CD4-positive, alpha-beta memory T cell (primary cell): Measurements from ENCODE around the gene FKBP14. TPM values are rescaled to one million over a fixed set of nuclear protein-coding genes. Genes with fewer than 3 reads are reported as not detected.

Experiments used
- CTCF ChIA-PET: fragments of 350-600 bp; sonication (Branson Sonifier 250); formaldehyde crosslinking; loops from one replicate; lab custom pipeline; 2021; ENCODE audit warnings: inconsistent platforms; ENCODE audit not compliant: partially characterized antibody; lab: Charles Lee
- POLR2A ChIA-PET: fragments of 350-600 bp; sonication (Branson Sonifier 250); formaldehyde crosslinking; loops from one replicate; lab custom pipeline; 2021; ENCODE audit not compliant: partially characterized antibody; lab: Charles Lee
- DNase-seq, 5 donors: peaks; one replicate each; pipeline versions ENCODE4 v3.0.0 to v3.0.0-alpha.2; 2020 to 2022; ENCODE audit warnings: mixed read lengths in 1 of 5
- H3K27ac ChIP-seq: one replicate; pipeline ENCODE4 v1.7.0; 2013; ENCODE audit warnings: low read depth, low read length
- H3K27me3 ChIP-seq: 2 replicates; pipeline ENCODE4 v1.7.0; 2013; ENCODE audit warnings: mild to moderate bottlenecking, low read length, moderate library complexity; ENCODE audit not compliant: insufficient read depth
- H3K36me3 ChIP-seq: 2 replicates; pipeline ENCODE4 v1.7.0; 2013; ENCODE audit warnings: mild to moderate bottlenecking, low read length, moderate library complexity; ENCODE audit not compliant: insufficient read depth
- H3K4me1 ChIP-seq: 2 replicates; pipeline ENCODE4 v1.7.0; 2013; ENCODE audit warnings: mild to moderate bottlenecking, low read length, moderate library complexity; ENCODE audit not compliant: insufficient read depth
- H3K4me3 ChIP-seq, 2 donors: one replicate each; pipeline ENCODE4 v1.7.0; 2013; ENCODE audit warnings: low read length in 2 of 2, mild to moderate bottlenecking in 1 of 2
- H3K9me3 ChIP-seq, 2 donors: one replicate each; pipeline ENCODE4 v1.7.0; 2013; ENCODE audit warnings: low read length in 2 of 2, control low read depth in 1 of 2; ENCODE audit not compliant: control insufficient read depth in 1 of 2
- H3K27ac Mint-ChIP-seq, 7 donors: one replicate each; pipeline ENCODE4 v1.8.0; 2020 to 2021; ENCODE audit warnings: mixed read lengths in 7 of 7, mild to moderate bottlenecking in 6 of 7, inconsistent platforms in 3 of 7, moderate library complexity in 3 of 7
- H3K27me3 Mint-ChIP-seq, 2 donors: one replicate each; pipeline ENCODE4 v1.8.0; 2020 to 2021; ENCODE audit warnings: mixed read lengths in 2 of 2
- H3K36me3 Mint-ChIP-seq, 2 donors: one replicate each; pipeline ENCODE4 v1.8.0; 2020 to 2021; ENCODE audit warnings: mixed read lengths in 2 of 2, inconsistent platforms in 1 of 2, mild to moderate bottlenecking in 1 of 2
- H3K4me1 Mint-ChIP-seq, 4 donors: one replicate each; pipeline ENCODE4 v1.8.0; 2020 to 2021; ENCODE audit warnings: mixed read lengths in 4 of 4, mild to moderate bottlenecking in 1 of 4
- H3K4me3 Mint-ChIP-seq, 8 donors: one replicate each; pipeline ENCODE4 v1.8.0; 2020 to 2021; ENCODE audit warnings: mixed read lengths in 8 of 8, mild to moderate bottlenecking in 7 of 8, moderate library complexity in 6 of 8, inconsistent platforms in 3 of 8
- H3K9me3 Mint-ChIP-seq, 8 donors: one replicate each; pipeline ENCODE4 v1.8.0; 2020 to 2021; ENCODE audit warnings: mixed read lengths in 8 of 8, mild to moderate bottlenecking in 5 of 8, inconsistent platforms in 3 of 8, moderate library complexity in 1 of 8
- intact Hi-C: fragments of 100-400 bp; cut with micrococcal nuclease; formaldehyde crosslinking; loops from one replicate; pipeline ENCODE4 v1.15.1; 2023
- polyA plus RNA-seq, 2 donors: library from polyadenylated mRNA; unstranded; fragments of 300-500 nt; fragmentation: Illumina TruSeq; gene quantifications; one replicate each; pipeline ENCODE4 v1.2.3, GENCODE V29; 2021
- total RNA-seq, 2 experiments: library from RNA; stranded (reverse); gene quantifications; one replicate each; pipeline ENCODE4 v1.2.3, GENCODE V29; 2021

The FKBP14 gene
- total and polyA plus RNA-seq, 4 experiments from 2014 or later, result 1.6 to 6.3 (median 4.6) TPM

DNA sequence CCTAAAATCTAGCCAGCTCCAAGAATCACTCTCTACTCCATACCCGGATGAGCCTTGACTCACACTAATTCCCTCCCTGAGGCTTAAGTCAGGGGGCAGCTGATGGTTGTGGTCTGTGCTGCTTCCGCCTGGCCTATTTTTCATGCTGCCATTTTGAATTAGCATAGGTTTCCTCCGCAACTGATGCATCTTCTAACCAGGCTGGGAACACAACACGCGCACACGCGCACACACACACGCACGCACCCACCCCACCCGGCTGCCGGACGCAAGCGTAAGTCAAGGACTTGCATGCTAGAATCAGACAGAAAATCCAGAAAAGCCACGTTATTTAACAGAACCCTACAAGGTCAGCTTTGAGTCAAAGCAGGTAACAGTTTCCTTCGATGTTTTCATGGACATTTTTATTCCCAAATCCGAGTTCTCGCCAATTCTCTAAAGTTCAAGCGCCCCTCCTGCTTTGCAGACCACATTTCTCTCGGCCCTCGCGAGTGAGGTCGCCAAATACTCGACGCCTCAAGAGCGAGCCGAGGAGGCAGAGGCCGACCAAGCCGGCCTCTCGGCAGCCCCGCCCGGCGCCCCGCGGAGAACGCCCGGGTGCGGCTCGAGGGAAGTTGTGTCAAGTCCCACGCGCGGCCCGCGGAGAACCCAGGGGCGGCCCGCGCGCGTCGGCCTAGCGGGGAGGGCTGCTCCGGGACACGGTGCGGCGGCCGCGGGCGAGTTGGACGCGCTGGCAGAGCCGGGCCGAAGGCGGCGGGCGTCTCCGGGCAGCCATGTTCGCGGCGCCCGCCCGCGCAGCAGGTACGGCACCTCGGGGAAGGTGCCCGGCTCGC lies 37.9 kb downstream of the FKBP14 start:
- peaks cover 2 to 21% (median 17%) of the 10 kb centered on the region in 8 donors for H3K9me3 Mint-ChIP-seq
- peak overlapping the region; percentile 61 to 86 (median 82) for H3K4me3 Mint-ChIP-seq
- no peaks in the 10 kb centered on the region for H3K9me3 ChIP-seq
- peak overlapping the region in 4 of 7 donors; percentile 44 to 68 (median 58) for H3K27ac Mint-ChIP-seq
- peak overlapping the region in 1 of 2 donors; percentile 49 for H3K4me3 ChIP-seq
- H3K27me3 ChIP-seq, result peaks cover 5% of the 10 kb centered on the region
- DNase-seq, result peak; percentile 7 to 38 (median 24)
- H3K27ac ChIP-seq, result no peak overlapping the region
- POLR2A ChIA-PET, result interaction anchor here (1.3 kb wide), 1 partner anchor 39 kb away, joined by 5 read pairs; the partner anchor contains the start of genes FKBP14 and PLEKHA8
- no peaks in the 10 kb centered on the region for H3K4me1 ChIP-seq
- H3K4me1 Mint-ChIP-seq, result peaks cover 6 to 14% (median 10%) of the 10 kb centered on the region in 4 donors
- H3K36me3 ChIP-seq, result no peaks in the 10 kb centered on the region
- no peaks in the 10 kb centered on the region for H3K36me3 Mint-ChIP-seq
- peaks cover 39 to 47% of the 10 kb centered on the region in 2 donors for H3K27me3 Mint-ChIP-seq
- intact Hi-C loops, result loop anchor here (2.0 kb wide), 1 partner anchor 38 kb away; the partner anchor contains the start of gene FKBP14
- CTCF ChIA-PET, result no interaction called here

DNA sequence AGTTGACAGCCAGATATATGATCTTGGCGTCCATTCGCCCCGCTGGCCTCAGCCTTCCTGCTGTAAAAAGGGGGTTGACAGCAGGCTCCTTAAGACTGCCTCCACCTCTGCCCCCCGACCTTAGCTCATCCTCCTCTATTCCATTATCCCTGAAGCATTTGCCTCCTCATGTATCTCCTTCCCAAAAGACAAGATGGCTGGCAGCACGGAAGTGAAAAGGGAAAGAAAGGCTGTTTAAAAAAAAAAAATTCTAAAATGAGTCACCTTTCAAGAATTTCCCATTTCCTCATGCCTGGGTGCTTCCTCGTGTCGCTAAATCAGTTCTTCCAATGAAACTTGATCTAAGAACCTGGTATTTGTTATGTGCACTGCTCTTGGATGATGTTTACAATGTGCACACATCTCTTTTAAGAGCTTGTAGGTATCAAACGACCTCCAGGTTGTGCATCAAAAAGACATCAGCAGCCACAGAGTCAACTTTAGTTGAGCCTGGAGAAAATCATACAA lies 38.6 kb downstream of the FKBP14 start:
- peaks cover 40 to 47% of the 10 kb centered on the region in 2 donors for H3K27me3 Mint-ChIP-seq
- peaks cover 5% of the 10 kb centered on the region for H3K27me3 ChIP-seq
- H3K4me3 Mint-ChIP-seq, result peak overlapping the region; percentile 61 to 86 (median 82)
- H3K27ac Mint-ChIP-seq, result peak overlapping the region in 1 of 7 donors; percentile 62
- no peaks in the 10 kb centered on the region for H3K36me3 Mint-ChIP-seq
- ChIA-PET CTCF (no interaction called here), POLR2A (interaction anchor here (1.3 kb wide), 1 partner anchor 40 kb away, joined by 5 read pairs; the partner anchor contains the start of genes FKBP14 and PLEKHA8)
- H3K4me3 ChIP-seq, result no peak overlapping the region
- H3K36me3 ChIP-seq, result no peaks in the 10 kb centered on the region
- peaks cover 2 to 15% (median 11%) of the 10 kb centered on the region in 8 donors for H3K9me3 Mint-ChIP-seq
- H3K9me3 ChIP-seq, result no peaks in the 10 kb centered on the region
- no peak for DNase-seq
- H3K4me1 ChIP-seq, result no peaks in the 10 kb centered on the region
- peaks cover 6 to 14% (median 10%) of the 10 kb centered on the region in 4 donors for H3K4me1 Mint-ChIP-seq
- H3K27ac ChIP-seq, result no peak overlapping the region
- intact Hi-C loops, result loop anchor here (2.0 kb wide), 1 partner anchor 39 kb away; the partner anchor contains the start of gene FKBP14

DNA sequence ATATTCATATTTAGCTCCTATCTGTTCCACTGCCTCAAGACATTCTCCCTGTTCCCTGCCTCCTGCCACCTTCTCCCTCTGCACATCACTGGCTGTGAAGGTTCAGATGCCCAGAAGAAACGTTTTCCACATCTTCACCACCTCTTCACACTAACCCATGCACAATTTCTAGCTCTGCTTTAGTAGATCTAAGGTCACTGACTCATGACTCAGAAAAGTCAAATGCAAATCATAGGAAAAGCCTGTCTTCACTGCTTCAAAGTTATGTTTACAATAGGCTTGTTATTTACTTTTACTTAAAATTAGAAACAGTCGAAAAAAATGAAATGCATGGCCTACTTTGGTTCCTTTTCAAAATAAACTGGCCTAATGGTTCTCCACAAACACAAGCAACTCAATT lies 39.4 kb downstream of the FKBP14 start:
- CTCF ChIA-PET, result no interaction called here
- Histone ChIP-seq H3K9me3 (no peaks in the 10 kb centered on the region), H3K4me1 (no peaks in the 10 kb centered on the region), H3K27ac (no peak overlapping the region), H3K36me3 (no peaks in the 10 kb centered on the region), H3K27me3 (peaks cover 5% of the 10 kb centered on the region), H3K4me3 (no peak overlapping the region)
- H3K4me1 Mint-ChIP-seq, result peaks cover 6 to 14% (median 10%) of the 10 kb centered on the region in 4 donors
- no peak for DNase-seq
- H3K9me3 Mint-ChIP-seq, result peaks cover 0 to 8% (median 5%) of the 10 kb centered on the region in 8 donors
- peak overlapping the region in 1 of 8 donors; percentile 9 for H3K4me3 Mint-ChIP-seq
- POLR2A ChIA-PET, result no interaction called here
- intact Hi-C loops, result no loop called here
- H3K36me3 Mint-ChIP-seq, result no peaks in the 10 kb centered on the region
- peaks cover 35 to 44% of the 10 kb centered on the region in 2 donors for H3K27me3 Mint-ChIP-seq
- H3K27ac Mint-ChIP-seq, result no peak overlapping the region

DNA sequence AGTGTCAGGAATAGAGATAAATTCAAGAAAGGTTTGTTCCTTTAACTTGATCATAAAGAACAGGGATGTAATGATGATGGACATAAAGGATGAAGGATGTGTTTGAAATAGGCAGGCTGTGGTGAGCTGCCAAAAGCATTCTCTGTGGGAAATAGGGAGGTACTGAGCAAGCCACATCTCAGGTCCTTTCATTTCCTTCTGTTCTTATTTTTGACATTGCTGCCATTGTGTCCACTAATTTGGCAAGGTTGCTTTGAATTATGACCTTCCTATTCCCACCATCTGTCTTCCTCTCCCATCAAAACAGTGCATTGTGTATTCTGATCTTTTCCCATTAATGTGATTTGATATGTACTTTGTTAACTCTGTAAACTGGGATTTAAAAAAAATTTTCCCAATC lies 46.4 kb downstream of the FKBP14 start:
- H3K27ac ChIP-seq, result no peak overlapping the region
- H3K4me1 ChIP-seq, result no peaks in the 10 kb centered on the region
- H3K36me3 Mint-ChIP-seq, result no peaks in the 10 kb centered on the region
- no peak for DNase-seq
- peaks cover 9 to 16% of the 10 kb centered on the region in 2 donors for H3K27me3 Mint-ChIP-seq
- H3K4me1 Mint-ChIP-seq, result no peaks in the 10 kb centered on the region
- CTCF ChIA-PET, result interaction anchor here (1.5 kb wide), 1 partner anchor 58 kb away, joined by 3 read pairs; no protein-coding TSS in a partner anchor
- no peak overlapping the region for H3K4me3 ChIP-seq
- no peaks in the 10 kb centered on the region for H3K36me3 ChIP-seq
- peaks cover 4% of the 10 kb centered on the region for H3K27me3 ChIP-seq
- POLR2A ChIA-PET, result no interaction called here
- intact Hi-C loops, result no loop called here
- H3K9me3 Mint-ChIP-seq, result no peaks in the 10 kb centered on the region
- H3K27ac Mint-ChIP-seq, result no peak overlapping the region
- no peaks in the 10 kb centered on the region for H3K9me3 ChIP-seq
- H3K4me3 Mint-ChIP-seq, result no peak overlapping the region

DNA sequence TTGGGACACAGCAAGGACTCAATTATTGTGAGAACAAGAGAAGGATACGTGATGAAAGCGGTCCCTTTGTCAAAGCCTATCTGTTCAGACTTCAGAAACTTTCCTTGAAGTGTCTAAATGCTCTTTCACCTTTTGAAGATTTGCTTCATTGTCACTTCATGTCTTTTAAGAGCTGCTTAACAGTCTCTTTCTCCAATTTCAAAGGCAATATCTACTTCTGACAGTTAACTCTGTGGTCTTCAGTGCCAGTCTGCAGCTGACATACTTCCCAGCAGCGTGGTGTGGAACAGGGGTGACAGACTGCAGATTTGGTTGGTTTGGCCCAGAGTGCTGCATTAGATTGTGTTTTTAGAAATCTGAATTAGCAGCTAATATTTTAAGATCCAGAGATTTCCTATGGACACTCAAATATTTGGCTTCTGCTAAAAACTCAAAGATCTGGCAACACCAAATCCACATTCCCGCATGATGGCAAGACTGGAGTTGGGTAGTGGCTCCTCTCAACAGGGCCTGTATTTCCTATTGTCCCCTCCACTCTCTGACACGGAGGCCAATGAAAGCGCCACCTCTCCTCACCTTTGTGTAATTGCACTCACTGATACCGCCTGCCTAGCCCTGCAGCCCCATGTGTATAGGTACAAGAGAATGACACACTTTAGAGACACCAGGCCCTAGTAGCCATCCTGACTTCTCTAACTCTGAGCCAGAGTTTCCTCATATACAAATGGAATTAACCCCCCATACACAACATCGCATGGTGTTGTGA lies 48.4 kb downstream of the FKBP14 start:
- H3K4me3 ChIP-seq, result no peak overlapping the region
- H3K4me1 ChIP-seq, result no peaks in the 10 kb centered on the region
- Mint-ChIP-seq H3K36me3 (no peaks in the 10 kb centered on the region), H3K4me1 (no peaks in the 10 kb centered on the region), H3K27ac (no peak overlapping the region), H3K4me3 (no peak overlapping the region), H3K9me3 (no peaks in the 10 kb centered on the region), H3K27me3 (peaks cover 12 to 15% of the 10 kb centered on the region in 2 donors)
- intact Hi-C loops, result no loop called here
- H3K36me3 ChIP-seq, result no peaks in the 10 kb centered on the region
- DNase-seq, result no peak
- H3K9me3 ChIP-seq, result no peaks in the 10 kb centered on the region
- CTCF ChIA-PET, result no interaction called here
- H3K27ac ChIP-seq, result no peak overlapping the region
- POLR2A ChIA-PET, result no interaction called here
- H3K27me3 ChIP-seq, result peaks cover 4% of the 10 kb centered on the region

DNA sequence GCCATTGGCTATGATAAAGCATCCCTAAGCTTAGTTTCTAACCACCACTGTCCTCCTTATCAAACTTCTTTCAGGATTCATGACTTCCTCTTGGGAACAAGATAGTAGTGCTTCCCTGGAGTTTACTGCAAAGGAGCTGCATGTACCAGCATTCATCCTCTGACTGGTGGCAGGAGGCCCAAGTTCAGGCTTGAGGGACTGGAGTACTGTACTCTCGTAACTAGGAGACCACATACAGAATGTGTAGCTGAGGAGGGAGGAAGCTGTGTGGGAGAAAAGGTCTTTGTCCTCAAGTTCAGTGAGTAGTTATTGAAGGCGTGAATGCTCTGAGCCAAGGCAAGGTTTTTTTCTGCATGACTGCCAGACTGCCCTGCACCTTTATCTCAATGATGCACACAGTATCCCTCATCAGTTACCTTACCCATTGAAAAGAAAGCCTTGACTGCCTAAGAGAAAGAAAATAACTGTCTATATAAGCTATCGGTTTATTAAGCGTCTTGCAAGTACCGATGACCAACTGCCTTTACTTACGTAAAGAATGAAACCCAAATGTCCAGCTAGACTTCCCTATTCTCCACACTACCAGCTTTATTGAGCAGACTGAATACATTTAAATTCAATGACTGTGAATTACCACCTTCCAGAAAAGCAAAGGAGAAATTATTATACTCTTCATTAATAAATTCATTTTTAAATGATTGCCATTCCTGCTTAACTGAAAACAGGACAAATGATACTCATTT lies 49.7 kb downstream of the FKBP14 start:
- DNase-seq, result no peak
- H3K27ac ChIP-seq, result no peak overlapping the region
- ChIA-PET CTCF (interaction anchor here (0.7 kb wide), 1 partner anchor 8 kb away, joined by 3 read pairs; no protein-coding TSS in a partner anchor), POLR2A (no interaction called here)
- Mint-ChIP-seq H3K9me3 (no peaks in the 10 kb centered on the region), H3K36me3 (no peaks in the 10 kb centered on the region), H3K4me3 (no peak overlapping the region), H3K27ac (no peak overlapping the region), H3K27me3 (peaks cover 11 to 14% of the 10 kb centered on the region in 2 donors), H3K4me1 (no peaks in the 10 kb centered on the region)
- H3K4me1 ChIP-seq, result no peaks in the 10 kb centered on the region
- no peak overlapping the region for H3K4me3 ChIP-seq
- H3K9me3 ChIP-seq, result no peaks in the 10 kb centered on the region
- intact Hi-C loops, result no loop called here
- H3K27me3 ChIP-seq, result peaks cover 4% of the 10 kb centered on the region
- H3K36me3 ChIP-seq, result no peaks in the 10 kb centered on the region
